Inflammatory macrophage (primary cell): ENCODE measurements around the gene PRSS38.

Experiments
- DNase-seq, 2 donors: peaks; one replicate each; pipeline ENCODE4 v3.0.0-alpha.2; 2020 to 2022

The PRSS38 gene

GRCh38 chr1:227793948-227794816 lies 21.3 kb upstream of the PRSS38 start:
- peak in 1 of 2 donors; percentile 20 for DNase-seq

DNA sequence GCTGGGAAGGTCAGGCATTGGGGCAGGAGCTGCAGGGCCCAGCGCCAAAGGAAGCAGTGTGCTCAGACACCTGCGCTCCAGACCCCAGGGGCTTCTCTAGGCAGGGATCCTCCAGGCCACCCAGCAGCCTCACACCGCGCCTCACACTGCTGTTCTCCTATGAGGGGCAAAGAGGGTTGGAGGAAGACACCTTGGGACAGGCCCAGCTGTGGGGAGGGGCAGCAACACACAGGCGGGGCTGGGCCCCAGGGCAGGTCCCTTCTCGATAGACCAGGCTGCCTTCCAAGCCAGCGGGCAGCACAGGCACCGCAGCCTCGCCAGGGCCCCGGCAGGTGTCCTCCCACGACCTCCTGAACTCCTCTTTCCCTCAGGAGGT lies 20.7 kb upstream of the PRSS38 start:
- no peak for DNase-seq

DNA sequence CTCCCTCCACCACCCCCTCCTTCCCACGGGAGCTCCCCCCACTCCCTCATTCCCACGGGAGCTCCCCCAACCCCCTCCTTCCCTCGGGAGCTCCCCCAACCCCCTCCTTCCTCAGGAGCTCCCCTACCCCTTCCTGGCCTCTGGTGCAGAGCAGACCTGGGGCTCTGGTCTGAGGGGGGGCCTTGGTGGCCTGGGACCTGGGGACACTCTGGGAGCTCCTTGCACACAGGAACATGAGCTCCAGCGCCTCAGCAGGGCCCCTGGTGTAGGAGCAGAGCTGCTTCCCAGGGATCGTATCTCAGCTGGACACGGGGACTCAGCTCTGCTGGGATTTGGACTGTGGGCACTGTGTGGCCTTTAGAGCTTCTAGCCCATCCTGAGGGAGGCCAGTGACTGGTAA lies 19.7 kb upstream of the PRSS38 start:
- no peak for DNase-seq

GRCh38 chr1:227796359-227796915 lies 19.0 kb upstream of the PRSS38 start:
- DNase-seq, result no peak

DNA sequence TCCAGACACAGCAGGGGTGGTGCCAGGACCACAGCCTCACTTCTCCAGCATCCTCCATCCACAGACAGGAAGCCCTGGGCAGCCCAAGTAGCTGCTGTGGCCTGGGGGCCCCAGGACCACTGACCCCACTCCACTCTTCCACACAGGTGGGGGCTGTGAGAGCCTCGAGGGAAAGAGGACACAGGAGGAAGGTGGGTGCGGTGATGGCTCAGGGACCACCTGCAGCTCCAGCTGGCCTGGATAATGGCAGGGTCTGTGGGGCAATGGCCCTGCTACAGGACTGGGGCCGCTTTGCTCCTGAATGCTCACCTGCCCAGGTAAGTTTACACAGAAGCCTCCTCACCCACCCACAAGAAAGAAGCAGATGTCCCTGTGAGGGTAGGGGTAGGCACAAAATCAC lies 18.3 kb upstream of the PRSS38 start:
- DNase-seq, result no peak

DNA sequence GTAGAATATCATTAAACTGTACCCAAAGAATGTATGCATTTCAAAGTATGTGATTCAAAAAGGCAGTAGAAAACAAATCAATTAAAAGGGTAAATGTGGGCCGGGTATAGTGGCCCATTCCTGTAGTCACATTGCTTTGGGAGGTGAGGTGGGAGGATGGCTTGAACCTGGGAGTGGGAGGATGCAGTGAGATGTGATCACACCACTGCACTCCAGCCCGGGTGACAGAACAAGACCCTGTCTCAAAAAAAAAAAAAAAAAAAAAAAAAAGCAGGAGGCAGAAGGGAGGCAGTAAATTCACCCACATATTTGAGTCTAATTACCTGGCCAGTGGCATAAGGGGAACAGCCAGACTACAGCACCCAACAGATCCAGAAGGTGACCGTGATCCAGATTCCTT lies 17.9 kb upstream of the PRSS38 start:
- DNase-seq, result no peak

DNA sequence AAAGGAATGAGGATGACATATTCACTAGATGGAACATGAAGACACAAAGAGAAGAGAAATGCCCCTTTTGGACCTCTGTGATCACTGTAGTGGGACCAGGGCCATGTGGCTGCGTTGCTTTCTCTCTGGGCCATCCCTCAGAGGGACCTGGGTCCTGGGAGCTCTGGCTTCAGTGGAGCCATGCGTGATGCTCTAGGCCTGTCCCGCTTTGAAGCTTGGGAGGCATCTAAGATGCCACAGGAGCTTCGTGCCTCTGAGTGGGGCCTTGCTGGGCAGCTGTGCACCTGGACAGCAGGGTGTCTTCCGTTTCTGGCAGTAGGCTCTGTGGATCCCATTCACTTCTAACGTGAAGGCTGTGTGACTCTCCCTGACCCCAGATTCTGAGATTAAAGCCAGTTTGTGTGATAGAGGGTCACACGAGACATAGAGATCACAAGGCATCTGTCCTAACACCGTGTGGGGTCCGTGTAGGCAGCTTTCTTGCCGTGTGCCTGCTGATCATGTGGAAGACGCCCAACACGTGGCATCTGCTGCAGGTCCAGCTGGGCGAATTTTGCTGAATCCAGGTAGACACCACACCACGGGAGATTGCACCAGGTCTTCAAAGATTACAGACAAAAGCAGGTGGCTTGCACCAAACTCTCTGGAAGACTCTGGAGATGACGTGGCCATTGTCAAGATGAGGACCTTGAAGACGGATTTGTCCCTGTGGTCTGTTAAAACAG lies 17.2 kb upstream of the PRSS38 start:
- no peak for DNase-seq

- no peak for DNase-seq
Measured at GRCh38 chr1:227799756-227800155, 15.7 kb upstream of the PRSS38 start.

- no peak for DNase-seq
Measured at GRCh38 chr1:227803933-227804332, 11.5 kb upstream of the PRSS38 start.

GRCh38 chr1:227805606-227806197 lies 9.8 kb upstream of the PRSS38 start:
- no peak for DNase-seq

DNA sequence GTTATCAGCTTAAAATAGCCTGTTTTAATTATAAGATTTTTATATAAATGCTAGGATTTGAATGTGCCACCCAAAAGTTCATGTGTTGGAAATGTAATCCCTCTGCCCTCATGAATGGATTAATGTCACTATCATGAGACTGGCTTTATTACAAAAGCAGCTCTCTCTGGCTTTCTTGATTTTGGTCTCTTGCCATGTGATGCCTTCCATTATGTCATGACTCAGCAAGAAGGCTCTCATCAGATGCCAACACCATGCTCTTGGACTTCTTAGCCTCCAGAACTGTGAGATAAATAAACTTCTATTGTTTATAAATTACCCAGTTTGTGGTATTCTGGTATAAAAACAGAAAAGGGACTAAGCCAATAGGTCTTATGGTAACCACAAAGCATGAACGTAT lies 6.9 kb upstream of the PRSS38 start:
- no peak for DNase-seq

GRCh38 chr1:227809026-227809425 lies 6.4 kb upstream of the PRSS38 start:
- DNase-seq, result no peak

GRCh38 chr1:227813962-227814361 lies 1.5 kb upstream of the PRSS38 start:
- DNase-seq, result no peak

DNA sequence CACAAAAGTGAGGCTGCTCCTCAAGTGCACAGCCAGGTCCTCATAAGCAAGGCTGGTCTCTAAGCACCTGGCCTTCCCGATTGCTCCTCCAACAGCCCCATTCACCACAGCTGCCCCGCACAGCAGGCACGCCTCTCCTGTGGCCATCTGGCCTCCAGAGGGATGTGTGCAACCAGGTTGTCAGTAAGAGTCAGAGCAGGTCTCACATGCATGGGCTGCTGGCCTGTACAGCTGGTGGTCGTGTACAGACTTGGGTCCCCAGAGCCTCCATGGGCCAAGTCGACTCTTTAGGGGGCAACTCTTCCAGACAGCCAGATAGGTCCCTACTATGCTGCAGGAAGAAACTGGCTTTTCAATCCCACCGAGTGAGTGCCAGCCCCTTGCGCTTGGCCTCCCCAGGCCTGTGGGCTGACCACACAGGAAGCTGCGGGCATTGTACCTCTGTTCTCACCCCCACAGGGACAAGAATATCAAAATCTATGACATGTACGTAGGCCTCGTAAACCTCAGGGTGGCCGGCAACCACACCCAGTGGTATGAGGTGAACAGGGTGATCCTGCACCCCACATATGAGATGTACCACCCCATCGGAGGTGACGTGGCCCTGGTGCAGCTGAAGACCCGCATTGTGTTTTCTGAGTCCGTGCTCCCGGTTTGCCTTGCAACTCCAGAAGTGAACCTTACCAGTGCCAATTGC lies 1.4 kb downstream of the PRSS38 start:
- no peak for DNase-seq

- no peak for DNase-seq
Measured at GRCh38 chr1:227823537-227823936, 8.1 kb downstream of the PRSS38 start.

GRCh38 chr1:227824204-227824603 lies 8.7 kb downstream of the PRSS38 start:
- DNase-seq, result no peak

GRCh38 chr1:227828786-227829185 lies 13.3 kb downstream of the PRSS38 start:
- no peak for DNase-seq

DNA sequence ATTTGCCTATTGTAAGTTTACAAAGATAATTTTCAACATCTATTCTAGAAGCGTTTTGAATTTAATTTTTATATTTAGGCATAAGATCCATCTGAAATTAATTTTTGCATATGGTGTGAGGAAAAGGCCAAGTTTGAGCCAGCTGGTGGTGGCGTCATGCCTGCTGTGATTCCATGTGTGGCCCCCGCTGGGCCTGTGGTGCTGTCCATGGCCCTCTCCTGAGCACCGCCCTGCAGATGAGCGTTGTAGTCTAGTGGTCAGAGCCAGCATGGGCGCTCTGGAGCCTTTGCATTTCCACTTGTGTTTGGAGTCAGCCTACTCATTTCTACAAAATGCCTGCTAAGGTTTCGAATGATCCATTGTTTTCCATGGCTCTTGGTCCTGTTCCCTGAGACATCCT lies 22.7 kb downstream of the PRSS38 start:
- DNase-seq, result no peak

GRCh38 chr1:227841096-227841495 lies 25.6 kb downstream of the PRSS38 start:
- no peak for DNase-seq

DNA sequence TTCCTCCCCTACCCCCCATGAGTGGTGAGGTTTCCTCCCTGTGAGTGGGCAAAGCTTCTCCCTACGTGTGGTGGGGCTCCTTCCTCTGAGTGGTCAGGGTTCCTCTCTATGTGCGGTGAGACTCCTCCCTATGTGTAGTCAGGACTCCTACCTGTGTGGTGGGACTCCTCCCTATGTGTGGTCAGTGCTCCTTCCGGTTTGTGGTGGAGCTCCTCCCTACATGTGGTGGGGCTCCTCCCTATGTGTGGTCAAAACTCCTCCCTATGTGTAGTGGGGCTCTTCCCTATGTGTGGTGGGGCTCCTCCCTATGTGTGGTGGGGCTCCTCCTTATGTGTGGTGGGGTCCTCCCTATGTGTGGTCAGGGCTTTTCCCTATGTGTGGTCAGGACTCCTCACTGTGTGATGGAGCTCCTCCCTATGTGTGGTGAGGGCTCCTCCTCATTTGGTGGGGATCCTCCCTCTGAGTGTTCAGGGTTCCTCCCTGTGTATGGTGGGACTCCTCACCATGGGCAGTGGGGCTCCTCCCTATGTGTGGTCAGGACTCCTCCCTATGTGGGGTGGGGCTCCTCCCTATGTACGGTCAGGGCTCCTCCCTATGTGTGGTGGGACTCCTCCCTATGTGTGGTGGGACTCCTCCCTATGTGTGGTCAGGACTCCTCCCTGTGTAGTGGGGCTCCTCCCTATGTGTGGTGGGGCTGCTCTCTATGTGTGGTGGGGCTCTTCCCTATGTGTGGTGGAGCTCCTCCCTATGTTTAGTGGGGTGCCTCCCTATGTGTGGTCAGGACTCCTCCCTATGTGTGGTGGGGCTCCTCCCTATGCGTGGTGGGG lies 29.1 kb downstream of the PRSS38 start:
- DNase-seq, result no peak

GRCh38 chr1:227845147-227845458 lies 29.6 kb downstream of the PRSS38 start:
- DNase-seq, result no peak

GRCh38 chr1:227845519-227845918 lies 30.0 kb downstream of the PRSS38 start:
- DNase-seq, result no peak
